Coronary artery (tissue), 2 donors: Measurements from ENCODE around the gene IRF8.

Experiments used
- DNase-seq: peaks from one replicate; pipeline ENCODE4 v3.0.0-alpha.2; 2017; ENCODE audit warnings: low spot score
- H3K27ac ChIP-seq, 2 donors: fragments of 200-600 bp; sonication (generic); one replicate each; pipeline ENCODE4 v1.5.1; 2016 to 2019
- H3K4me3 ChIP-seq: fragments of 200-600 bp; sonication (generic); 2 replicates; pipeline ENCODE4 v1.5.1; 2016; ENCODE audit warnings: mild to moderate bottlenecking, moderate library complexity
- TF ChIP-seq, protein P1 (sequence below): fragments of 200-600 bp; sonication (generic); IDR thresholded peaks from one replicate; pipeline ENCODE4 v1.5.1; 2019; ENCODE audit warnings: antibody characterized with exemption

Gene IRF8

GRCh38 chr16:85914423-85914794 is 15.4 kb downstream of the IRF8 start:
- Histone ChIP-seq H3K27ac (no peak overlapping the region), H3K4me3 (no peak overlapping the region)
- DNase-seq: no peak
- TF ChIP-seq, protein P1, sequence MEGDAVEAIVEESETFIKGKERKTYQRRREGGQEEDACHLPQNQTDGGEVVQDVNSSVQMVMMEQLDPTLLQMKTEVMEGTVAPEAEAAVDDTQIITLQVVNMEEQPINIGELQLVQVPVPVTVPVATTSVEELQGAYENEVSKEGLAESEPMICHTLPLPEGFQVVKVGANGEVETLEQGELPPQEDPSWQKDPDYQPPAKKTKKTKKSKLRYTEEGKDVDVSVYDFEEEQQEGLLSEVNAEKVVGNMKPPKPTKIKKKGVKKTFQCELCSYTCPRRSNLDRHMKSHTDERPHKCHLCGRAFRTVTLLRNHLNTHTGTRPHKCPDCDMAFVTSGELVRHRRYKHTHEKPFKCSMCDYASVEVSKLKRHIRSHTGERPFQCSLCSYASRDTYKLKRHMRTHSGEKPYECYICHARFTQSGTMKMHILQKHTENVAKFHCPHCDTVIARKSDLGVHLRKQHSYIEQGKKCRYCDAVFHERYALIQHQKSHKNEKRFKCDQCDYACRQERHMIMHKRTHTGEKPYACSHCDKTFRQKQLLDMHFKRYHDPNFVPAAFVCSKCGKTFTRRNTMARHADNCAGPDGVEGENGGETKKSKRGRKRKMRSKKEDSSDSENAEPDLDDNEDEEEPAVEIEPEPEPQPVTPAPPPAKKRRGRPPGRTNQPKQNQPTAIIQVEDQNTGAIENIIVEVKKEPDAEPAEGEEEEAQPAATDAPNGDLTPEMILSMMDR: no peak

GRCh38 chr16:85915125-85915845 is 16.3 kb downstream of the IRF8 start:
- no peak for DNase-seq
- H3K27ac ChIP-seq: no peak overlapping the region
- H3K4me3 ChIP-seq: no peak overlapping the region
- TF ChIP-seq, protein P1: no peak

- Histone ChIP-seq H3K4me3 (no peak overlapping the region), H3K27ac (no peak overlapping the region)
- DNase-seq: no peak
- TF ChIP-seq, protein P1: no peak
Observed at GRCh38 chr16:85916141-85916890, 17.4 kb downstream of the IRF8 start.

- Histone ChIP-seq H3K4me3 (no peak overlapping the region), H3K27ac (no peak overlapping the region)
- no peak for DNase-seq
- TF ChIP-seq, protein P1: no peak
Observed at GRCh38 chr16:85917012-85917411, 18.1 kb downstream of the IRF8 start.

- H3K4me3 ChIP-seq: no peak overlapping the region
- DNase-seq: no peak
- no peak overlapping the region for H3K27ac ChIP-seq
- TF ChIP-seq, protein P1: no peak
Observed at GRCh38 chr16:85917959-85918358, 19.0 kb downstream of the IRF8 start.

DNA sequence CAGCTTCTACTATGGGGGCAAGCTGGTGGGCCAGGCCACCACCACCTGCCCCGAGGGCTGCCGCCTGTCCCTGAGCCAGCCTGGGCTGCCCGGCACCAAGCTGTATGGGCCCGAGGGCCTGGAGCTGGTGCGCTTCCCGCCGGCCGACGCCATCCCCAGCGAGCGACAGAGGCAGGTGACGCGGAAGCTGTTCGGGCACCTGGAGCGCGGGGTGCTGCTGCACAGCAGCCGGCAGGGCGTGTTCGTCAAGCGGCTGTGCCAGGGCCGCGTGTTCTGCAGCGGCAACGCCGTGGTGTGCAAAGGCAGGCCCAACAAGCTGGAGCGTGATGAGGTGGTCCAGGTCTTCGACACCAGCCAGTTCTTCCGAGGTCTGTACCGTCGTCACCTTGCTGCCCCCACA is 19.5 kb downstream of the IRF8 start:
- Histone ChIP-seq H3K27ac (no peak overlapping the region), H3K4me3 (no peak overlapping the region)
- DNase-seq: no peak
- TF ChIP-seq, protein P1: no peak
